K562 (cell line): ENCODE results near the gene RPS2. TPM values are rescaled to one million over a fixed set of nuclear protein-coding genes. Genes with fewer than 3 reads are reported as not detected.

Experiments
- BRD4 ChIP-seq: fragments of 200-600 bp; sonication (generic); IDR thresholded peaks from 2 replicates; pipeline ENCODE4 v1.6.1; 2017; ENCODE audit warnings: inconsistent platforms
- GATA2 ChIP-seq: sonication (generic); formaldehyde crosslinking; IDR thresholded peaks from 2 replicates; pipeline ENCODE4 v1.4.0; 2020; ENCODE audit warnings: mild to moderate bottlenecking, missing genetic modification reagents
- HDAC1 ChIP-seq, 2 experiments: fragments of 450-650 bp; IDR thresholded peaks; 2 replicates each; pipeline ENCODE4 v1.6.1; 2016 to 2017; ENCODE audit warnings: inconsistent platforms in 1 of 2, mild to moderate bottlenecking in 1 of 2, moderate library complexity in 1 of 2
- HDGF ChIP-seq: fragments of 450-650 bp; IDR thresholded peaks from 2 replicates; pipeline ENCODE4 v1.6.1; 2016
- KLF1 ChIP-seq: fragments of 450-650 bp; IDR thresholded peaks from 2 replicates; pipeline ENCODE4 v1.6.1; 2016; ENCODE audit warnings: missing genetic modification characterization, missing compliant biosample characterization
- NFIC ChIP-seq: fragments of 450-650 bp; IDR thresholded peaks from 2 replicates; pipeline ENCODE4 v1.6.1; 2017; ENCODE audit warnings: mild to moderate bottlenecking, inconsistent platforms
- NKRF ChIP-seq: fragments of 450-650 bp; IDR thresholded peaks from 2 replicates; pipeline ENCODE4 v1.6.1; 2016; ENCODE audit warnings: borderline replicate concordance
- RAD21 ChIP-seq, 2 experiments: fragments of 250-450 bp in 1 of 2; fragments of 450-650 bp in 1 of 2; sonication (Bioruptor Pico) in 1 of 2; formaldehyde crosslinking in 1 of 2; IDR thresholded peaks in 1 of 2; conservative IDR thresholded peaks in 1 of 2; 2 replicates each; pipeline versions ENCODE4 v1.4.0 to v1.8.0; 2020 to 2022; ENCODE audit warnings: mild to moderate bottlenecking in 2 of 2, moderate library complexity in 1 of 2
- RBM34 ChIP-seq: fragments of 200-400 bp; formaldehyde crosslinking; IDR thresholded peaks from 2 replicates; pipeline ENCODE4 v1.6.1; 2018; ENCODE audit warnings: low read length, borderline replicate concordance; ENCODE audit not compliant: insufficient read depth
- SREBF2 ChIP-seq: sonication (generic); formaldehyde crosslinking; IDR thresholded peaks from 2 replicates; pipeline ENCODE4 v1.4.0; 2020; ENCODE audit warnings: mild to moderate bottlenecking, missing genetic modification reagents
- THAP7 ChIP-seq: fragments of 250-450 bp; sonication (Bioruptor Pico); IDR thresholded peaks from 2 replicates; pipeline ENCODE4 v1.5.0; 2021
- ZFX ChIP-seq: sonication (generic); formaldehyde crosslinking; IDR thresholded peaks from 2 replicates; pipeline ENCODE4 v1.8.0; 2022; ENCODE audit warnings: mild to moderate bottlenecking, missing genetic modification reagents, moderate library complexity
- polyA plus RNA-seq, 8 experiments: library from polyadenylated mRNA; depleted of rRNA in 4 of 8; stranded (reverse) in 5 of 8; unstranded in 3 of 8; fragments of >200 nt; fragmentation: Nextera tagmentation in 2 of 8; fragmentation: Illumina TruSeq in 1 of 8; extraction: Ambion mirVana in 2 of 8; extraction: Trizol in 1 of 8; gene quantifications; 2 replicates each; pipeline versions ENCODE4 v1.2.1 to v1.2.3, GENCODE V29; 2011 to 2014; ENCODE audit warnings: inconsistent platforms in 1 of 8, missing spikeins in 1 of 8
- total RNA-seq, 7 experiments: library from RNA; depleted of rRNA in 6 of 7; stranded (reverse); fragments of >200 nt in 6 of 7; fragmentation: Illumina TruSeq in 2 of 7; extraction: Trizol in 2 of 7; gene quantifications; 2 replicates each; pipeline versions ENCODE4 v1.2.1 to v1.2.3, GENCODE V29; 2011 to 2021; ENCODE audit warnings: low replicate concordance in 1 of 7
- TF ChIP-seq, protein P1 (sequence below): conservative IDR thresholded peaks from 2 replicates; pipeline ENCODE4 v1.6.1; 2011; ENCODE audit warnings: low read depth, mild to moderate bottlenecking, low read length; ENCODE audit not compliant: control insufficient read depth
- TF ChIP-seq, protein P2 (sequence below): fragments of 200-800 bp; sonication (Bioruptor generic); IDR thresholded peaks from 2 replicates; pipeline ENCODE4 v1.6.1; 2017; ENCODE audit warnings: missing genetic modification characterization, missing compliant biosample characterization
- TF ChIP-seq, protein P3 (sequence below): fragments of 250-450 bp; sonication (Bioruptor Pico); IDR thresholded peaks from 2 replicates; pipeline ENCODE4 v1.4.0; 2020

RPS2 gene
- total and polyA plus RNA-seq, 9 of the 15 experiments (the other 6 are each of a cell fraction or from before 2014, with no cell fraction given) = 834 to 4,794 (median 3,793) TPM

GRCh38 chr16:1929578-1930337 is 34.9 kb downstream of the RPS2 start (continued):
- TF ChIP-seq NFIC = peak; percentile 46
- TF ChIP-seq, protein P1, sequence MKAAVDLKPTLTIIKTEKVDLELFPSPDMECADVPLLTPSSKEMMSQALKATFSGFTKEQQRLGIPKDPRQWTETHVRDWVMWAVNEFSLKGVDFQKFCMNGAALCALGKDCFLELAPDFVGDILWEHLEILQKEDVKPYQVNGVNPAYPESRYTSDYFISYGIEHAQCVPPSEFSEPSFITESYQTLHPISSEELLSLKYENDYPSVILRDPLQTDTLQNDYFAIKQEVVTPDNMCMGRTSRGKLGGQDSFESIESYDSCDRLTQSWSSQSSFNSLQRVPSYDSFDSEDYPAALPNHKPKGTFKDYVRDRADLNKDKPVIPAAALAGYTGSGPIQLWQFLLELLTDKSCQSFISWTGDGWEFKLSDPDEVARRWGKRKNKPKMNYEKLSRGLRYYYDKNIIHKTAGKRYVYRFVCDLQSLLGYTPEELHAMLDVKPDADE = peak; percentile 63; the same call in 1 of the 2 replicates
- TF ChIP-seq THAP7 (CRISPR knock-in tag) = no peak
- peak; percentile 98 for TF ChIP-seq RAD21 (CRISPR knock-in tag; conservative IDR thresholded peaks at IDR 0.05 in 1 of 2, IDR thresholded peaks at IDR 0.05 in 1 of 2)
- TF ChIP-seq NKRF = no peak
- TF ChIP-seq RBM34 = no peak
- TF ChIP-seq KLF1 (tag) = peak; percentile 37; the same call in 1 of the 2 replicates
- TF ChIP-seq BRD4 = no peak
- no peak for TF ChIP-seq HDAC1 (IDR thresholded peaks at IDR 0.05)
- peak; percentile 91 for TF ChIP-seq ZFX (CRISPR knock-in tag)
- no peak for TF ChIP-seq GATA2 (CRISPR knock-in tag)
- TF ChIP-seq SREBF2 (CRISPR knock-in tag) = no peak
- TF ChIP-seq, protein P2, sequence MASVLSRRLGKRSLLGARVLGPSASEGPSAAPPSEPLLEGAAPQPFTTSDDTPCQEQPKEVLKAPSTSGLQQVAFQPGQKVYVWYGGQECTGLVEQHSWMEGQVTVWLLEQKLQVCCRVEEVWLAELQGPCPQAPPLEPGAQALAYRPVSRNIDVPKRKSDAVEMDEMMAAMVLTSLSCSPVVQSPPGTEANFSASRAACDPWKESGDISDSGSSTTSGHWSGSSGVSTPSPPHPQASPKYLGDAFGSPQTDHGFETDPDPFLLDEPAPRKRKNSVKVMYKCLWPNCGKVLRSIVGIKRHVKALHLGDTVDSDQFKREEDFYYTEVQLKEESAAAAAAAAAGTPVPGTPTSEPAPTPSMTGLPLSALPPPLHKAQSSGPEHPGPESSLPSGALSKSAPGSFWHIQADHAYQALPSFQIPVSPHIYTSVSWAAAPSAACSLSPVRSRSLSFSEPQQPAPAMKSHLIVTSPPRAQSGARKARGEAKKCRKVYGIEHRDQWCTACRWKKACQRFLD (CRISPR knock-in tag) = peak; percentile 76; the same call in 1 of the 2 replicates
- no peak for TF ChIP-seq HDGF
- TF ChIP-seq, protein P3, sequence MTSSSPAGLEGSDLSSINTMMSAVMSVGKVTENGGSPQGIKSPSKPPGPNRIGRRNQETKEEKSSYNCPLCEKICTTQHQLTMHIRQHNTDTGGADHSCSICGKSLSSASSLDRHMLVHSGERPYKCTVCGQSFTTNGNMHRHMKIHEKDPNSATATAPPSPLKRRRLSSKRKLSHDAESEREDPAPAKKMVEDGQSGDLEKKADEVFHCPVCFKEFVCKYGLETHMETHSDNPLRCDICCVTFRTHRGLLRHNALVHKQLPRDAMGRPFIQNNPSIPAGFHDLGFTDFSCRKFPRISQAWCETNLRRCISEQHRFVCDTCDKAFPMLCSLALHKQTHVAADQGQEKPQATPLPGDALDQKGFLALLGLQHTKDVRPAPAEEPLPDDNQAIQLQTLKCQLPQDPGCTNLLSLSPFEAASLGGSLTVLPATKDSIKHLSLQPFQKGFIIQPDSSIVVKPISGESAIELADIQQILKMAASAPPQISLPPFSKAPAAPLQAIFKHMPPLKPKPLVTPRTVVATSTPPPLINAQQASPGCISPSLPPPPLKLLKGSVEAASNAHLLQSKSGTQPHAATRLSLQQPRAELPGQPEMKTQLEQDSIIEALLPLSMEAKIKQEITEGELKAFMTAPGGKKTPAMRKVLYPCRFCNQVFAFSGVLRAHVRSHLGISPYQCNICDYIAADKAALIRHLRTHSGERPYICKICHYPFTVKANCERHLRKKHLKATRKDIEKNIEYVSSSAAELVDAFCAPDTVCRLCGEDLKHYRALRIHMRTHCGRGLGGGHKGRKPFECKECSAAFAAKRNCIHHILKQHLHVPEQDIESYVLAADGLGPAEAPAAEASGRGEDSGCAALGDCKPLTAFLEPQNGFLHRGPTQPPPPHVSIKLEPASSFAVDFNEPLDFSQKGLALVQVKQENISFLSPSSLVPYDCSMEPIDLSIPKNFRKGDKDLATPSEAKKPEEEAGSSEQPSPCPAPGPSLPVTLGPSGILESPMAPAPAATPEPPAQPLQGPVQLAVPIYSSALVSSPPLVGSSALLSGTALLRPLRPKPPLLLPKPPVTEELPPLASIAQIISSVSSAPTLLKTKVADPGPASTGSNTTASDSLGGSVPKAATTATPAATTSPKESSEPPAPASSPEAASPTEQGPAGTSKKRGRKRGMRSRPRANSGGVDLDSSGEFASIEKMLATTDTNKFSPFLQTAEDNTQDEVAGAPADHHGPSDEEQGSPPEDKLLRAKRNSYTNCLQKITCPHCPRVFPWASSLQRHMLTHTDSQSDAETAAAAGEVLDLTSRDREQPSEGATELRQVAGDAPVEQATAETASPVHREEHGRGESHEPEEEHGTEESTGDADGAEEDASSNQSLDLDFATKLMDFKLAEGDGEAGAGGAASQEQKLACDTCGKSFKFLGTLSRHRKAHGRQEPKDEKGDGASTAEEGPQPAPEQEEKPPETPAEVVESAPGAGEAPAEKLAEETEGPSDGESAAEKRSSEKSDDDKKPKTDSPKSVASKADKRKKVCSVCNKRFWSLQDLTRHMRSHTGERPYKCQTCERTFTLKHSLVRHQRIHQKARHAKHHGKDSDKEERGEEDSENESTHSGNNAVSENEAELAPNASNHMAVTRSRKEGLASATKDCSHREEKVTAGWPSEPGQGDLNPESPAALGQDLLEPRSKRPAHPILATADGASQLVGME (CRISPR knock-in tag) = no peak
